NCI-H226 (cell line): ENCODE data around the gene PTPRT.

Experiments used
- DNase-seq: peaks from one replicate; pipeline ENCODE4 v3.0.0-alpha.2; 2015

PTPRT gene

DNA sequence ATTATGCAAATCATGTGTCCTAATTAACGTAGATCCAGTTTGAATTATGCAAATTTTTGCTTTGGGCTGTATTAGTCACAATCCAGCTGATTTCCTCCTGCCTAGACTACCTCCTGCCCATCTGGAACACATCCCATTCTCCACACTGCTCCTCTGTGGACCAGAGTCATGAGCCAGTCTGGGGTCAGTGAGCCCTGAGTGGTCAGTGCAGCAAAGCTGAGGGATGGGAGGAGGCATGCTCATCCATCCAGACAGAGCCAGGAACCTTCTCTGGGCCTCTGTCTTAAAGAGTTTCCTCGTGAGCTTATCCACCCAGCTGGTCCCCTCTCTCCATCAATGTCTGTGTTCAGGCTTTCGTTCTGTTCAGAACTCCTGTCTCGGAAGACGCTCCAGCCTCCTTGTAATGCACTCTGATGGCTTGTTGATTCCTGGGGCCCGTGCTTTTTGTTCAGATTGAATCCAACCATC is 747.8 kb downstream of the PTPRT start:
- no peak for DNase-seq

DNA sequence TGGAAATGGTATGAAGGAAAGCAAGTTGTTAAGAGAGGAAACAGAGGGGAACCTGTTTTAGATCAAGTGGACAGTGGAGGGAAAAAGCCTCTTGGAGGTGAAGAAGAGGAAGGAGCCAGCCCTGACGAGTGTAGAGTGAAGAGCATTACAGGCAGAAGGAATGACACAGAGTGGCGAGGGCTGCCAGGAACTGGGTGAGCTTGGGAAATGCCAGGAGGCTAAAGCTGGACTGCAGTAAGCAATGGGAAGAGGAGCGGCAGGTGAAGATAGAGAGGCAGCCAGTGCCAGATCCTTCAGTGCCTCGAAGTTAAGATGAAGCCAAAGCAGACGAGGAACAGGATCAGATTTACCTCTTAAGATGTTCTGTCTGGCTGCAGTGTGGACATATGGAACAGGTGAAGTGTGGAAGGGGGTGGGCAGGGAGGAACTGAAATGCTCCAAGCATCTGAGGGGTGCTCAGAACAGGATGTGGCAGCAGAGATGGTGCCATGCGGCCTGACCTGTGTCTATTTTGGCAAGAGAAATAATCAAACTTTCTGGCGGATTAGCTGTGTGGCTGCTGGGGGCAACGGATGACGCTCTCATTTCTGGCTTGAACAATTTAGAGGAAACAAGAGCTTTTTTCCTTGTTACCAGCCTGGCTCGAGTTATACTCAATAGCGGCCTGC is 748.4 kb downstream of the PTPRT start:
- DNase-seq: no peak

- no peak for DNase-seq
Observed at GRCh38 chr20:42435230-42435629, 754.5 kb downstream of the PTPRT start.

GRCh38 chr20:42432496-42433334 is 757.0 kb downstream of the PTPRT start:
- DNase-seq: no peak

GRCh38 chr20:42430598-42430997 is 759.1 kb downstream of the PTPRT start:
- no peak for DNase-seq

DNA sequence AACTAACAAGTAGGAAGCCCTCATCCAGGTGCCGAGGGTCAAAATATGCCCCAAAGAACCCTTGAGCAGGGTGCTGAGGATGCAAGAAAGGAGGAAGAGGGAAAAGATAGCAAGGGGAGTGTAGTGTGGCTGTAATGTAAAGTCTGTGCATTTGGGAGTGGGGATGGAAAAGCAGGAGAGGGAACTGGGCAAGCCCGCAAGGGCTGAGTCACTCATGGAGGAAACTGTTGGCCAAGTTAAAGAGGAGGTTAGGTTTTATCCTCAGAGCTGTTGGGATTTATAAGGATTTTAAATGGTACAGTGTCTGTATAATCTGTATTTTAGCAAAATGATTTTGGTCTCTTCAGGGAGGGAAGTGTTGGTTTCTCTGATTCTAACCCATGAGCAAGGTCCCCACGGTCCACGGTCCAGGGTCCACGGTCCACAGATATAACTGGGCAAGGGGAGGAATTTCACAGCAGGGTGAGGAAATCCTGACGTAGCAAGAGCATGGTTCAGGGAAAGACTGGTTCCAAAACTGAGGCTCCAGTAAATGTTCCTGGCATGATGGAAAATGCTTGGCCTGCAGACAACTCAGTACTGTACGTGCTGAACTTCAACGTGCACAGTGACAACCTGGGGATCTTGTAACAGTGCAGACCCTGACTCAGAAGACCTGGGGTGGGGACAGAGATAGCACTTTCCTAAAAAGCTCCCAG is 759.8 kb downstream of the PTPRT start:
- DNase-seq: no peak

DNA sequence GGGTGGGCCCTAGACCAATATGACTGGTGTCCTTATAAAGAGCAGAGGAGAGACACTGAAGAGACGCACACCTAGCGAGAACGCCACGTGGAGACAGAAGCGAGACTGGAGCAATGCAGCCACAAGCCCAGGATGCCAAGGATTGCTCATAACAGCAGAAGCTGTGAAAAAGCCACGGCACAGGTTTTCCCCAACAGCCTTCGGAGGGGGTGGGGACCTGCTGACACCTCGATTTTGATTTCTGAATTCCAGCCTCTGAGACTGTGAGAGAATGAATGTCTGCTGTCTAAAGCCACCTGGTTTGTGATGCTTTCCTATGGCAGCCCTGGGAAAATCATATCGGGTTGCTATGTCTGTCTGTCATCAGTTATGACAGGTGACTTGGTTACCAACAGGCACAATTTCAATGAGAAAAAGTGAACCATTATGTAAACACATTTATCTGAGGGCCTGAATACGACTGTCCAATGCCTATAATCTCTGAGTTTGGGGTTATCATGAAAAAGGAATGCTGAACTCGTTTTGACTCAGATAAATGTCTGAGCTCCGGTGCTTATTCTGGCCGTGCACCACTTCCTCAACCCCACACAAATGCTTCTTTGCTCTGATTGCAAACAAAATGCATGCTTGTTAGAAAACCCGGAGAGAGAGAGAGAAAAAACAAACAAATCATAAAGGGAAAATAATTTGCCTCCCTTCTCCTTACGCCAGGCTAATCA is 769.7 kb downstream of the PTPRT start:
- no peak for DNase-seq

DNA sequence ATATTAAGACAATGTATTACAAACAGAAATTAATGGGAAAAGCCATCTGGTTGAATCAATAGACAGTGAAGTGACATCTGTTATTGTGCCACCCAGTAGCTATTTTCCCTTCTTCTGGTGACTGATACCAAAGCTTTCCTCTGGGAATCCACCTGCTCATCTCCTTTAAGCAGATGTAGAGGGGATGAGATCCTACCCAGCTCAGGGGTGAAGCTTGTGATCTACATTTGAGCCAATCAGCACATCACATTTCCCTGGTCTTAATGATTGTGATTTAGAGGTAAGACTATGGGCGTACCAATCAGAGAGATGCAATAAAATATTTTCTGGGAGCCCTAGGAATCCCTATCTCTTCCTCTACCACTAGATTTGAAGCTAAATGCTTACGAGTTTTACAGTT is 782.9 kb downstream of the PTPRT start:
- DNase-seq: no peak

DNA sequence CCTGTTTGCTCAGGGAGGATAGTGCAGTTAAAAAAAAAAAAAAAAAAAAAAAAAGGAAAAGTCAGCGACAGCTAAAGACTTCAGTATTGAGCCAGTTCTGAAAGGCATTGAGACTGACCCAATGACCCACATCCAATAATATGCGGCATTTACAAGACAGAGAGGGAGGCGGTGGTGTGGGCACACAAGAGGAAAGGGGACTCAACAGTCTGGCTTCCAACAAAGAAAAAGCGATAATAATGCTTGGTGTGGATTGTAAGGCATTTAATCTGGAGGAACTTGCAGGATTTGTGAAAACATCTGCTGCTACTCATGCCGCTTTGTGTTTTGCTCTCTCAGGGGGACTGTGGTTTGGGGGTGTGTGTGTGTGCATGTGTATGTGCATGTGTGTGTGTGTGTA is 787.3 kb downstream of the PTPRT start:
- no peak for DNase-seq

DNA sequence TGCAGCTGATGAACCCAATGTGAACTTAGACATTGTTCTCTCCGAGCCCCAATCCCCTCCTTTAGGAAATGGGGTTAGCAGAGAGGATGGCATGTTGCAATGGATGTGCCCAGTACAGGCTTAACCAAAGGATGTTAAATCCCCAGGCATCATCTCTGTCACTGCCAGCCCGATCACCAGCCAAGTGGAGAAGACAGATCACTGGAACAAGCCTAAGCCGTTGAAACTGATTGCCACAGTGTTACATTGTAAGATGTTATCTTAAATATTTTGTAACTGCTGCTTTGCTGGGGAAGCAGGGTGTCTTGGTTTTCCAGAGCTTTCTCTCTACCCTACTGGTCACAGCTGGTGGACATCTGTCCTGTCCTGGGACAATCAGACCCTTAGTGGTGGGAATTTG is 788.1 kb downstream of the PTPRT start:
- no peak for DNase-seq

GRCh38 chr20:42399802-42400201 is 789.9 kb downstream of the PTPRT start:
- no peak for DNase-seq

DNA sequence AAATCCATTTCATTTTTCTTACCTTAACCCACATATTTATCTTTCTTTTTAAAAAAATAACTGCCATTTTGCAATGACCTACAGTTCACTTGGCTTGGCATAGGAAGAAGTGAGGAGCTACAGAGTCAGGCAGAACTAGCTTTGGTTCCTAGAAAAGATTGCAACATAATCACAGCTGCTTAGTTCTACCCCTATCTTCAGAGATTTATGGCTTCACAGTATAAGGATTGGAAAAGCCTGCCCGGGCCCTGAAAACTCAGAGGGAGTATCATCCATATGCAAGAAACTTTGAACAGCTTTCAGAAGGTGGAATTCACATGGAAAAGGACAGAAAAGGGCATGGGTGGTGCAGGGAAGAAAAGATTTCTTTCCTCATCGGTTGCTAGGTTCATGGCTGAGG is 797.3 kb downstream of the PTPRT start:
- no peak for DNase-seq

DNA sequence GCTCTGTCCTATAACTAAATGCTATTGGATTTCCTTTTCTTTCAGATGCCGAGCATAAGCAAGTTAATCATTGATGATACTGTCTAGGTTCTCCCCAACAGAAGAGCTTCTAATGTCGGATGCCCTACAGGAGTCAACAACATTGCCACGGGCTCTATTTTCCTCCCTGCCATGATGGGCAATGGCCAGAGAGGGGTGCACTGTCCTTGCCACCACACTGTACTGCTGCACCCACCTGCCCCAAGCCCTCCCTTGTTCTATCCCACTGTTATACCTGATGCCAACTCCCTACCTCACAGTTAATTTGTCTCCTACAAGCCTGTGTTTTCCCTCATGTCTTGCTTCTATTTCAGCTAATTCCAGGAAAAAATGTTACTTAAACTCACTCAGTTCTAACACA is 797.9 kb downstream of the PTPRT start:
- DNase-seq: no peak

GRCh38 chr20:42380287-42380686 is 809.4 kb downstream of the PTPRT start:
- DNase-seq: no peak

DNA sequence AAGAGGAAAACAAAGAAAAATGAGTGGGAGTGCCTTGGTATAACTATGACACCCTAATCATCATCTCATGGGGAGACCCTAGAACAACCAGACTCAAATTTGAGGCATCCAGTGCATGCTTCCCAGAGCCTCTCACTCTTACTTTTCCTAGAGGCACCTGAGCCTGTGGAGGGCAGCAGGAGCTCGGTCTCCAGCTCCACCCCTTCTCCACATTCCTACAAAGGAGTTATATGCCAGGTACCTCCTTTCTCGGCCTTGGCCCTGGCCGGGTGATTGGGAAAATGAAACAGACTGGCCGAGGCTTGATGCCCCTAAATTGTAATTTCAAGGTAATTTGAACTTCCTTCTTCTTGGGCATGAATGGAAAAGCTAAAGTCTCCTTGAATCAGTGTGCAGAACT is 810.3 kb downstream of the PTPRT start:
- DNase-seq: no peak

GRCh38 chr20:42378826-42379225 is 810.9 kb downstream of the PTPRT start:
- DNase-seq: no peak

- DNase-seq: no peak
Observed at GRCh38 chr20:42376131-42376530, 813.6 kb downstream of the PTPRT start.

DNA sequence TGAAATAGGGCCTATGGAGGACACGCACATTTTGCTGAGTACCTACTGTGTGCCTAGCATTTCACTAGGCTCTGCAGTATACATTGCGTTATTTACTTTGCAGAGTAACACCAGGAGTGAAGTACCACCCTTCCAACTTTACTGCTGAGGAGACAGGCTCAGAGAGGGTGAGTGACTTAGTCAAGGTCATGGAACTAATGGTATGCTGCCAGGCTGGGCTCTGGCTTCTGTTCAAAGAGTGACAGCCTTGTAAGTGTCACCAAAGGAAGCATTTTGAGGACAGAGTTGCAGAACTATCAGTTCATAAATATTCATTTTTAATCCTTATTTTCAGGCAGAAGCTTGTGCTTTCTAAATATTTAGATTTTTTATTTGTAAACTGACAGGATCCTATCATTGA is 816.7 kb downstream of the PTPRT start:
- no peak for DNase-seq

GRCh38 chr20:42370075-42370474 is 819.6 kb downstream of the PTPRT start:
- DNase-seq: no peak

DNA sequence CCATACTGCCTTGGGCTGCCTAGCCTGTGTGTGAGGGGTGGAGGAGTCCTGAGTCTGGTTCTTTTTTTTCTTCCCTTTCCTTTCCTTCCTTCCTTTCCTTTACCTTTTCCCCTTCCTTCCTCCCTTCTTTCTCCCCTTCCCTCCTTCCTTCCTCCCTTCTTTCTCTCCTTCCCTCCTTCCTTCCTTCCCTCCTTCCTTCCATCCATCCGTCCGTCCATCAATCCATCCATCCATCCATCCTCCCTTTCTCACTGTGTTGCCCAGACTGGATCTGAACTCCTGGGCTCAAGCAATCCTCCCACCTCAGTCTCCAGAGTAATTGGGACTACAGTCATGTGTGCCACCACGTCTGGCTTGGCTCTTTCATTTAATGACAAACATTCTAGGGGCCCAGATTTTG is 820.8 kb downstream of the PTPRT start:
- no peak for DNase-seq

- no peak for DNase-seq
Observed at GRCh38 chr20:42366626-42367025, 823.1 kb downstream of the PTPRT start.

- no peak for DNase-seq
Observed at GRCh38 chr20:42364446-42364845, 825.3 kb downstream of the PTPRT start.

GRCh38 chr20:42361402-42361970 is 828.2 kb downstream of the PTPRT start:
- no peak for DNase-seq
